ENCODE data around the gene OPALIN.
"Not testable (repeated sequence)": the region's sequence is repeated elsewhere in the genome, so short reads cannot be mapped to it uniquely, and the experiment has no call there.

Gene OPALIN

GRCh38 chr10:96317067-96317833, 41.6 kb downstream of the OPALIN start:
- DNase-seq (ENCODE audit: low spot score): no peak
- Histone ChIP-seq H3K27ac (no peak overlapping the region), H3K4me3 (no peak overlapping the region)
- TF ChIP-seq CTCF (IDR thresholded peaks at IDR 0.05): no peak

GRCh38 chr10:96313344-96313743, 45.5 kb downstream of the OPALIN start:
- DNase-seq (ENCODE audit: low spot score): no peak
- H3K4me3 ChIP-seq: no peak overlapping the region
- TF ChIP-seq CTCF (IDR thresholded peaks at IDR 0.05): no peak
- no peak overlapping the region for H3K27ac ChIP-seq

- DNase-seq (ENCODE audit: low spot score): no peak
- H3K27ac ChIP-seq: no peak overlapping the region
- H3K4me3 ChIP-seq: no peak overlapping the region
- TF ChIP-seq CTCF (IDR thresholded peaks at IDR 0.05): no peak
These were observed 47.6 kb downstream of the OPALIN start for GRCh38 chr10:96311180-96311715.

GRCh38 chr10:96310321-96310669, 48.5 kb downstream of the OPALIN start:
- no peak for TF ChIP-seq CTCF (IDR thresholded peaks at IDR 0.05)
- H3K27ac ChIP-seq: no peak overlapping the region
- DNase-seq (ENCODE audit: low spot score): no peak
- no peak overlapping the region for H3K4me3 ChIP-seq

GRCh38 chr10:96309628-96310320, 49.0 kb downstream of the OPALIN start:
- TF ChIP-seq CTCF (IDR thresholded peaks at IDR 0.05): no peak
- Histone ChIP-seq H3K4me3 (no peak overlapping the region), H3K27ac (no peak overlapping the region)
- DNase-seq (ENCODE audit: low spot score): no peak

GRCh38 chr10:96308854-96309253, 49.9 kb downstream of the OPALIN start:
- not testable (repeated sequence) for H3K27ac ChIP-seq; DNase-seq (ENCODE audit: low spot score); H3K4me3 ChIP-seq

GRCh38 chr10:96306516-96306915, 52.3 kb downstream of the OPALIN start:
- no peak for TF ChIP-seq CTCF (IDR thresholded peaks at IDR 0.05)
- Histone ChIP-seq H3K27ac (no peak overlapping the region), H3K4me3 (no peak overlapping the region)
- DNase-seq (ENCODE audit: low spot score): no peak
